ENCODE results near the gene PRH1. TPM values are rescaled to one million over a fixed set of nuclear protein-coding genes. Genes with fewer than 3 reads are reported as not detected.

Gene PRH1
- total and polyA plus RNA-seq, 2 of the 13 experiments (the other 11 are each of a cell fraction or from before 2014, with no cell fraction given), result 5.3 to 18.8 TPM

GRCh38 chr12:10847744-10848143 lies 36.3 kb downstream of the PRH1 start:
- no peak for ATAC-seq
- no peak overlapping the region for H3K4me3 ChIP-seq (replicated peaks in 1 of 3; ENCODE audit: insufficient read depth in 1 of 3, low read depth in 2 of 3, low read length in 3 of 3)
- no peak overlapping the region for H3K9ac ChIP-seq (ENCODE audit: insufficient read depth, low read depth, low read length)
- H2AFZ ChIP-seq (ENCODE audit: low read length), result no peak overlapping the region
- peaks cover 5% of the 10 kb centered on the region in 2 experiments; a peak in 3 of 5 replicates for H3K36me3 ChIP-seq (replicated peaks in 1 of 2; ENCODE audit: control insufficient read depth in 1 of 2, insufficient read depth in 2 of 2, low read length in 2 of 2)
- WGBS (ENCODE audit: low lambda C conversion rate), result 50% methylated on average over 2 of the region's 2 CpGs
- FAIRE-seq, result no peak
- no peaks in the 10 kb centered on the region for H3K9me3 ChIP-seq (ENCODE audit: low read length)
- no peaks in the 10 kb centered on the region for H4K20me1 ChIP-seq (ENCODE audit: insufficient read depth, low read length)
- no peak overlapping the region for H3K27ac ChIP-seq (ENCODE audit: extremely low read length, insufficient read depth, low read length)
- in situ Hi-C loops (cut with HindIII; ENCODE audit: extremely low pct_ligation_motif_present, low pct_unique_long_range_greater_than_20kb), result no loop called here
- DNase-seq (ENCODE audit: low spot score), result no peak
- H3K4me1 ChIP-seq (ENCODE audit: insufficient read depth, low read length), result no peaks in the 10 kb centered on the region
- H3K4me2 ChIP-seq (ENCODE audit: low read depth, low read length), result no peak overlapping the region
- H3K27me3 ChIP-seq (ENCODE audit: control insufficient read depth in 1 of 2, insufficient read depth in 2 of 2, low read length in 2 of 2), result no peaks in the 10 kb centered on the region
- intact Hi-C loops (cut with micrococcal nuclease; ENCODE audit: unreplicated experiment), result no loop called here
- no TSS peak for BruUV-seq (replicated peaks)
- ChIA-PET CTCF (ENCODE audit: low intra/inter-chr PET ratio, low total read pairs) (no interaction called here), POLR2A (no interaction called here)
- H3K79me2 ChIP-seq (ENCODE audit: insufficient read depth, low read length), result no peaks in the 10 kb centered on the region
- TF ChIP-seq MZF1 (CRISPR knock-in tag; IDR thresholded peaks at IDR 0.05; ENCODE audit: borderline replicate concordance) (no peak), ZNF362 (CRISPR knock-in tag; IDR thresholded peaks at IDR 0.05; ENCODE audit: borderline replicate concordance) (no peak), PRDM10 (CRISPR knock-in tag; IDR thresholded peaks at IDR 0.05; ENCODE audit: low read depth) (no peak), SAP130 (CRISPR knock-in tag; IDR thresholded peaks at IDR 0.05; ENCODE audit: low read depth) (no peak), MTA1 (CRISPR knock-in tag; IDR thresholded peaks at IDR 0.05; ENCODE audit: borderline replicate concordance) (no peak), ARID2 (CRISPR knock-in tag; IDR thresholded peaks at IDR 0.05; ENCODE audit: borderline replicate concordance) (no peak), ZNF644 (CRISPR knock-in tag; IDR thresholded peaks at IDR 0.05; ENCODE audit: low read depth) (no peak), ZBTB26 (CRISPR knock-in tag; IDR thresholded peaks at IDR 0.05; ENCODE audit: borderline replicate concordance) (no peak), JDP2 (CRISPR knock-in tag; IDR thresholded peaks at IDR 0.05; ENCODE audit: borderline replicate concordance) (no peak), ZNF484 (CRISPR knock-in tag; IDR thresholded peaks at IDR 0.05; ENCODE audit: borderline replicate concordance, low read depth) (no peak)
- TF ChIP-seq, protein P1, sequence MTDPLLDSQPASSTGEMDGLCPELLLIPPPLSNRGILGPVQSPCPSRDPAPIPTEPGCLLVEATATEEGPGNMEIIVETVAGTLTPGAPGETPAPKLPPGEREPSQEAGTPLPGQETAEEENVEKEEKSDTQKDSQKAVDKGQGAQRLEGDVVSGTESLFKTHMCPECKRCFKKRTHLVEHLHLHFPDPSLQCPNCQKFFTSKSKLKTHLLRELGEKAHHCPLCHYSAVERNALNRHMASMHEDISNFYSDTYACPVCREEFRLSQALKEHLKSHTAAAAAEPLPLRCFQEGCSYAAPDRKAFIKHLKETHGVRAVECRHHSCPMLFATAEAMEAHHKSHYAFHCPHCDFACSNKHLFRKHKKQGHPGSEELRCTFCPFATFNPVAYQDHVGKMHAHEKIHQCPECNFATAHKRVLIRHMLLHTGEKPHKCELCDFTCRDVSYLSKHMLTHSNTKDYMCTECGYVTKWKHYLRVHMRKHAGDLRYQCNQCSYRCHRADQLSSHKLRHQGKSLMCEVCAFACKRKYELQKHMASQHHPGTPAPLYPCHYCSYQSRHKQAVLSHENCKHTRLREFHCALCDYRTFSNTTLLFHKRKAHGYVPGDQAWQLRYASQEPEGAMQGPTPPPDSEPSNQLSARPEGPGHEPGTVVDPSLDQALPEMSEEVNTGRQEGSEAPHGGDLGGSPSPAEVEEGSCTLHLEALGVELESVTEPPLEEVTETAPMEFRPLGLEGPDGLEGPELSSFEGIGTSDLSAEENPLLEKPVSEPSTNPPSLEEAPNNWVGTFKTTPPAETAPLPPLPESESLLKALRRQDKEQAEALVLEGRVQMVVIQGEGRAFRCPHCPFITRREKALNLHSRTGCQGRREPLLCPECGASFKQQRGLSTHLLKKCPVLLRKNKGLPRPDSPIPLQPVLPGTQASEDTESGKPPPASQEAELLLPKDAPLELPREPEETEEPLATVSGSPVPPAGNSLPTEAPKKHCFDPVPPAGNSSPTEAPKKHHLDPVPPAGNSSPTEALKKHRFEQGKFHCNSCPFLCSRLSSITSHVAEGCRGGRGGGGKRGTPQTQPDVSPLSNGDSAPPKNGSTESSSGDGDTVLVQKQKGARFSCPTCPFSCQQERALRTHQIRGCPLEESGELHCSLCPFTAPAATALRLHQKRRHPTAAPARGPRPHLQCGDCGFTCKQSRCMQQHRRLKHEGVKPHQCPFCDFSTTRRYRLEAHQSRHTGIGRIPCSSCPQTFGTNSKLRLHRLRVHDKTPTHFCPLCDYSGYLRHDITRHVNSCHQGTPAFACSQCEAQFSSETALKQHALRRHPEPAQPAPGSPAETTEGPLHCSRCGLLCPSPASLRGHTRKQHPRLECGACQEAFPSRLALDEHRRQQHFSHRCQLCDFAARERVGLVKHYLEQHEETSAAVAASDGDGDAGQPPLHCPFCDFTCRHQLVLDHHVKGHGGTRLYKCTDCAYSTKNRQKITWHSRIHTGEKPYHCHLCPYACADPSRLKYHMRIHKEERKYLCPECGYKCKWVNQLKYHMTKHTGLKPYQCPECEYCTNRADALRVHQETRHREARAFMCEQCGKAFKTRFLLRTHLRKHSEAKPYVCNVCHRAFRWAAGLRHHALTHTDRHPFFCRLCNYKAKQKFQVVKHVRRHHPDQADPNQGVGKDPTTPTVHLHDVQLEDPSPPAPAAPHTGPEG (CRISPR knock-in tag; IDR thresholded peaks at IDR 0.05), result no peak
- TF ChIP-seq, protein P2, sequence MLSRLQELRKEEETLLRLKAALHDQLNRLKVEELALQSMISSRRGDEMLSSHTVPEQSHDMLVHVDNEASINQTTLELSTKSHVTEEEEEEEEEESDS (CRISPR knock-in tag; IDR thresholded peaks at IDR 0.05; ENCODE audit: borderline replicate concordance), result no peak
